Natural killer cell (primary cell): ENCODE results near the gene FAF1. TPM values are rescaled to one million over a fixed set of nuclear protein-coding genes. Genes with fewer than 3 reads are reported as not detected.

ENCODE experiments used
- ATAC-seq, 3 donors: fragments of 150-1000 bp in 2 of 3; fragments of 200-7000 bp in 1 of 3; cut with Tn5 transposase; 1 replicate in 1 of 3; 2 replicates in 2 of 3; pipeline ENCODE4 v1.10.0; 2021; ENCODE audit warnings: mild to moderate bottlenecking in 2 of 3, moderate library complexity in 2 of 3
- DNase-seq, 2 donors: peaks; one replicate each; pipeline versions ENCODE4 v3.0.0 to v3.0.0-alpha.2; 2013 to 2021; ENCODE audit warnings: mixed read lengths in 1 of 2
- H3K27ac ChIP-seq: one replicate; pipeline ENCODE4 v1.5.1; 2013; ENCODE audit warnings: mild to moderate bottlenecking, low read length
- H3K27me3 ChIP-seq: one replicate; pipeline ENCODE4 v1.6.1; 2013; ENCODE audit warnings: low read length; ENCODE audit not compliant: control insufficient read depth, insufficient read depth
- H3K36me3 ChIP-seq: one replicate; pipeline ENCODE4 v1.6.1; 2013; ENCODE audit warnings: low read length; ENCODE audit not compliant: control insufficient read depth, insufficient read depth
- H3K4me1 ChIP-seq: one replicate; pipeline ENCODE4 v1.6.1; 2013; ENCODE audit warnings: low read length; ENCODE audit not compliant: control insufficient read depth, insufficient read depth
- H3K4me3 ChIP-seq: one replicate; pipeline ENCODE4 v1.5.1; 2013; ENCODE audit warnings: low read length
- H3K9me3 ChIP-seq: one replicate; pipeline ENCODE4 v1.6.1; 2013; ENCODE audit warnings: low read length; ENCODE audit not compliant: control insufficient read depth, insufficient read depth
- H3K27ac Mint-ChIP-seq, 2 donors: one replicate each; pipeline ENCODE4 v1.8.0; 2022; ENCODE audit warnings: mild to moderate bottlenecking in 2 of 2, mixed read lengths in 2 of 2, moderate library complexity in 1 of 2
- H3K27me3 Mint-ChIP-seq, 2 donors: one replicate each; pipeline ENCODE4 v1.8.0; 2022; ENCODE audit warnings: low read depth in 2 of 2, mixed read lengths in 2 of 2
- H3K36me3 Mint-ChIP-seq: one replicate; pipeline ENCODE4 v1.8.0; 2022; ENCODE audit warnings: mixed read lengths
- H3K4me1 Mint-ChIP-seq, 2 donors: one replicate each; pipeline ENCODE4 v1.8.0; 2022; ENCODE audit warnings: mixed read lengths in 2 of 2
- H3K4me3 Mint-ChIP-seq: one replicate; pipeline ENCODE4 v1.8.0; 2022; ENCODE audit warnings: mild to moderate bottlenecking, moderate library complexity, mixed read lengths
- H3K9me3 Mint-ChIP-seq, 2 donors: one replicate each; pipeline ENCODE4 v1.8.0; 2022; ENCODE audit warnings: mixed read lengths in 2 of 2
- WGBS: methylation state at CpG from one replicate; pipeline ENCODE4 v1.1.7; 2013; ENCODE audit warnings: missing lambda C conversion rate; ENCODE audit not compliant: insufficient coverage; 5-methylcytosine and 5-hydroxymethylcytosine counted together
- intact Hi-C: fragments of 100-400 bp; cut with micrococcal nuclease; formaldehyde crosslinking; loops from one replicate; pipeline ENCODE4 v1.14.2; 2022
- total RNA-seq, 4 donors: library from RNA; stranded (reverse); fragments of 120-200 nt in 1 of 4; gene quantifications; one replicate each; pipeline versions ENCODE4 v1.2.3 to v1.2.4, GENCODE V29; 2013 to 2022
- TF ChIP-seq, protein P1 (sequence below): fragments of 200-600 bp; IDR thresholded peaks from one replicate; pipeline ENCODE4 v1.8.0; 2022; ENCODE audit warnings: antibody characterized with exemption

Gene FAF1
- total RNA-seq, 3 donors from 2014 or later (not counting 1 experiment from before 2014, with no cell fraction given): 56.8 to 59.7 (median 57.2) TPM

GRCh38 chr1:50422675-50422945 lies 537.5 kb downstream of the FAF1 start:
- peaks cover 16% of the 10 kb centered on the region for H3K36me3 Mint-ChIP-seq
- no peak overlapping the region for H3K27ac ChIP-seq
- no peak overlapping the region for H3K4me3 ChIP-seq
- no peaks in the 10 kb centered on the region for H3K9me3 Mint-ChIP-seq
- H3K27me3 ChIP-seq: peaks cover 67% of the 10 kb centered on the region
- WGBS: 11% methylated on average over 21 of the region's 21 CpGs
- DNase-seq: no peak
- H3K4me1 ChIP-seq: peaks cover 52% of the 10 kb centered on the region
- intact Hi-C loops: no loop called here
- no peaks in the 10 kb centered on the region for H3K36me3 ChIP-seq
- ATAC-seq: no peak
- TF ChIP-seq, protein P1, sequence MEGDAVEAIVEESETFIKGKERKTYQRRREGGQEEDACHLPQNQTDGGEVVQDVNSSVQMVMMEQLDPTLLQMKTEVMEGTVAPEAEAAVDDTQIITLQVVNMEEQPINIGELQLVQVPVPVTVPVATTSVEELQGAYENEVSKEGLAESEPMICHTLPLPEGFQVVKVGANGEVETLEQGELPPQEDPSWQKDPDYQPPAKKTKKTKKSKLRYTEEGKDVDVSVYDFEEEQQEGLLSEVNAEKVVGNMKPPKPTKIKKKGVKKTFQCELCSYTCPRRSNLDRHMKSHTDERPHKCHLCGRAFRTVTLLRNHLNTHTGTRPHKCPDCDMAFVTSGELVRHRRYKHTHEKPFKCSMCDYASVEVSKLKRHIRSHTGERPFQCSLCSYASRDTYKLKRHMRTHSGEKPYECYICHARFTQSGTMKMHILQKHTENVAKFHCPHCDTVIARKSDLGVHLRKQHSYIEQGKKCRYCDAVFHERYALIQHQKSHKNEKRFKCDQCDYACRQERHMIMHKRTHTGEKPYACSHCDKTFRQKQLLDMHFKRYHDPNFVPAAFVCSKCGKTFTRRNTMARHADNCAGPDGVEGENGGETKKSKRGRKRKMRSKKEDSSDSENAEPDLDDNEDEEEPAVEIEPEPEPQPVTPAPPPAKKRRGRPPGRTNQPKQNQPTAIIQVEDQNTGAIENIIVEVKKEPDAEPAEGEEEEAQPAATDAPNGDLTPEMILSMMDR: no peak
- no peak overlapping the region for H3K27ac Mint-ChIP-seq
- H3K9me3 ChIP-seq: no peaks in the 10 kb centered on the region
- H3K4me1 Mint-ChIP-seq: peaks cover 48 to 53% of the 10 kb centered on the region in 2 donors
- H3K4me3 Mint-ChIP-seq: peak overlapping the region; percentile 88
- H3K27me3 Mint-ChIP-seq: peaks cover 77 to 81% of the 10 kb centered on the region in 2 donors

DNA sequence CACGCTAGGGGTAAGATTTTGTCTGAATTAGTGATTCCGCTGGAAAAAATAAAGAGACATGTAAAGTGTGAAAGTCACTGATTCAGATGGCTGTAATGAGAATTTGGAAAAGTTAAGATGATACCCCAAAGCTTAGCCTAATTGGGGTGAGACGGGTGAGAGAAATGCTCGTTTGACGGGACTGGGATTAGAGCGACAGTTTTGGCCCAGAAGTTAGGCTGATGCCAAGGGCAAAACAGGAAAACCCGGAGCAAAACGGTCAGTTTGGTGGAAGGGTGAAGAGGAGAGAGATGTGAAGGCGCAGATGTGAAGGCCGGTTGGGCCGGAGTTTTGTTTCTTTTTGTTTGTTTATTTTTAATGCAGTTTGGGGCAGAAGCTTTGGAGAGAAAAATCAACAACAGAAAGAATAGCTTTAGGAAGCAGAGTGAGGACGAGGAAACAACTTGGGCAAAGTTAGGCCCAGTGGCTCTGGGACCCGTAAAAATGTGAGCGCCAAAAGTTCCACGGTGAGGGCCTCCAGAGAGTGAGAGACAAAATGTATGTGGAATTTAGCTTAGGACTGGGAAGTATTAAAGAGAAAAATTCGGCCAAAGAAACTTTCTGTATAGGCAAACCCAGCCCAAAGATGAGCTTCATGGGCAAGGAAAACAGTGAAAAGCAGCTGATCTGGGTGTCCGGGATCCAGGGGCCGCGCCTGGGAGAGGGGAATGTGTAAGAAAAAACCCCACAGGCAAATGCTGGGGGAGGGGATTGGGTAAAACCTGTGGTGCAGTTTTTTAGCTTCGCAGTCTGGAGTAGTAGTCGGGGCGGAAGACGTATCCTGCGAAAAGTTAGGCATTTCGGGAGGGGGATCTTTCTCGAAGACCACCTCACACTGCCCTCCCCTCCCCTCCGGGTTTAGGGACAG lies 538.0 kb downstream of the FAF1 start:
- H3K27me3 Mint-ChIP-seq: peaks cover 75 to 78% of the 10 kb centered on the region in 2 donors
- peaks cover 50 to 53% of the 10 kb centered on the region in 2 donors for H3K4me1 Mint-ChIP-seq
- whole genome bisulfite sequencing: 24% methylated on average over 27 of the region's 27 CpGs
- Histone ChIP-seq H3K4me1 (peaks cover 47% of the 10 kb centered on the region), H3K36me3 (no peaks in the 10 kb centered on the region), H3K27me3 (peaks cover 67% of the 10 kb centered on the region), H3K9me3 (no peaks in the 10 kb centered on the region), H3K4me3 (no peak overlapping the region), H3K27ac (no peak overlapping the region)
- peak overlapping the region; percentile 68 for H3K4me3 Mint-ChIP-seq
- ATAC-seq (no peak), DNase-seq (no peak)
- H3K27ac Mint-ChIP-seq: no peak overlapping the region
- H3K9me3 Mint-ChIP-seq: no peaks in the 10 kb centered on the region
- TF ChIP-seq, protein P1: no peak
- peaks cover 16% of the 10 kb centered on the region for H3K36me3 Mint-ChIP-seq
- intact Hi-C loops: no loop called here

- no peak overlapping the region for H3K27ac ChIP-seq
- peaks cover 44% of the 10 kb centered on the region for H3K4me1 ChIP-seq
- Mint-ChIP-seq H3K36me3 (peaks cover 16% of the 10 kb centered on the region), H3K27ac (no peak overlapping the region), H3K27me3 (peaks cover 78 to 79% of the 10 kb centered on the region in 2 donors), H3K4me3 (peak overlapping the region; percentile 68), H3K4me1 (peaks cover 50 to 57% of the 10 kb centered on the region in 2 donors), H3K9me3 (no peaks in the 10 kb centered on the region)
- no peak overlapping the region for H3K4me3 ChIP-seq
- no peak for DNase-seq
- H3K27me3 ChIP-seq: peaks cover 67% of the 10 kb centered on the region
- no peak for ATAC-seq
- H3K36me3 ChIP-seq: no peaks in the 10 kb centered on the region
- TF ChIP-seq, protein P1: no peak
- no peaks in the 10 kb centered on the region for H3K9me3 ChIP-seq
- 7% methylated on average over 38 of the region's 38 CpGs for WGBS
- intact Hi-C loops: no loop called here
These were observed 538.7 kb downstream of the FAF1 start for GRCh38 chr1:50421366-50421748.
